Osteoblast (primary cell): ENCODE measurements around the gene C1D. TPM values are rescaled to one million over a fixed set of nuclear protein-coding genes. Genes with fewer than 3 reads are reported as not detected.
A peak's percentile ranks its signal among the peaks of the same experiment; 100 is the strongest.

Experiments used
- DNase-seq: peaks from one replicate; pipeline ENCODE4 v3.0.0; 2011; ENCODE audit warnings: low spot score, mixed read lengths; ENCODE audit not compliant: insufficient read length; ENCODE audit errors: missing footprints
- H2AFZ ChIP-seq: 2 replicates; pipeline ENCODE4 v1.6.0; 2011; ENCODE audit warnings: mild to moderate bottlenecking, low read length
- H3K27ac ChIP-seq: 2 replicates; pipeline ENCODE4 v1.5.1; 2011; ENCODE audit warnings: mild to moderate bottlenecking, low read depth, low read length, moderate library complexity
- H3K27me3 ChIP-seq: 2 replicates; pipeline ENCODE4 v1.6.0; 2012; ENCODE audit warnings: mild to moderate bottlenecking, control low read depth, inconsistent platforms, low read length, moderate library complexity; ENCODE audit not compliant: insufficient read depth
- H3K36me3 ChIP-seq: 2 replicates; pipeline ENCODE4 v1.5.1; 2011; ENCODE audit warnings: mild to moderate bottlenecking, low read length, control low read depth, moderate library complexity; ENCODE audit not compliant: insufficient read depth
- H3K4me1 ChIP-seq: 2 replicates; pipeline ENCODE4 v1.5.1; 2011; ENCODE audit warnings: mild to moderate bottlenecking, low read length, control low read depth, moderate library complexity; ENCODE audit not compliant: insufficient read depth
- H3K4me2 ChIP-seq: 2 replicates; pipeline ENCODE4 v1.6.0; 2011; ENCODE audit warnings: mild to moderate bottlenecking, low read length; ENCODE audit not compliant: insufficient read depth
- H3K4me3 ChIP-seq: fragments of 200-600 bp; sonication (generic); 3 replicates; pipeline ENCODE4 v1.5.1; 2012; ENCODE audit warnings: mild to moderate bottlenecking, low read length, inconsistent platforms; ENCODE audit not compliant: insufficient read depth
- H3K79me2 ChIP-seq: 2 replicates; pipeline ENCODE4 v1.6.0; 2012; ENCODE audit warnings: mild to moderate bottlenecking, low read length, control low read depth, inconsistent platforms; ENCODE audit not compliant: insufficient read depth
- H3K9me3 ChIP-seq: 2 replicates; pipeline ENCODE4 v1.5.1; 2011; ENCODE audit warnings: low read depth, low read length, control low read depth
- H4K20me1 ChIP-seq: 2 replicates; pipeline ENCODE4 v1.6.0; 2012; ENCODE audit warnings: mild to moderate bottlenecking, low read length, control low read depth; ENCODE audit not compliant: insufficient read depth
- total RNA-seq: library from RNA; depleted of rRNA; stranded (reverse); fragments of >200 nt; gene quantifications from 2 replicates; pipeline ENCODE4 v1.2.3, GENCODE V29; 2012
- TF ChIP-seq, protein P1 (sequence below): IDR thresholded peaks from 2 replicates; pipeline ENCODE4 v1.5.1; 2011; ENCODE audit warnings: mild to moderate bottlenecking, low read depth, low read length, moderate library complexity; ENCODE audit errors: extremely low read depth

Gene C1D
- total RNA-seq, 1 donor: 25.7 TPM

DNA sequence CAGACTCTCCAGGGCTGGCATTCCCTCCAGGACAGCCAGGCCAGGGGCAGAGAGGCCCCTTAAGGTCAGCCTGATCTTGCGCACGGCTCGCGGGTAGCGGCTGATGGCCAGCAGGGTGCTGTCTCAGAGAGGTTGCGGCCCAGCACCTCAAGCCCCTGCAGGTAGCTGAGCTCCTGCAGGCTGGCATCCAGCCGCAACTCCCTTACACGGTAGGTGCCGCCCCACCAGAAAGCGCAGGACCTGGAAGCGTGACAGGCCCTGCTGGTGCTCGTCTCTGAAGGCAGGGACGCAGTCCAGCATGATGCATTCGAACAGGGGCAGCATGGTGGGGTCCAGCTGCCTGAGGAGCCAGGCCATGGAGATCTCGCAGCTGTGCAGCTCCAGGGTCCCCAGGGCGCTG is 38.9 kb downstream of the C1D start:
- Histone ChIP-seq H3K9me3 (no peaks in the 10 kb centered on the region), H3K79me2 (no peaks in the 10 kb centered on the region), H3K4me2 (no peak overlapping the region), H3K36me3 (no peaks in the 10 kb centered on the region), H3K4me1 (peaks cover 12% of the 10 kb centered on the region), H2AFZ (no peak overlapping the region), H4K20me1 (no peaks in the 10 kb centered on the region), H3K27ac (no peak overlapping the region), H3K4me3 (no peak overlapping the region), H3K27me3 (no peaks in the 10 kb centered on the region)
- no peak for DNase-seq
- TF ChIP-seq, protein P1, sequence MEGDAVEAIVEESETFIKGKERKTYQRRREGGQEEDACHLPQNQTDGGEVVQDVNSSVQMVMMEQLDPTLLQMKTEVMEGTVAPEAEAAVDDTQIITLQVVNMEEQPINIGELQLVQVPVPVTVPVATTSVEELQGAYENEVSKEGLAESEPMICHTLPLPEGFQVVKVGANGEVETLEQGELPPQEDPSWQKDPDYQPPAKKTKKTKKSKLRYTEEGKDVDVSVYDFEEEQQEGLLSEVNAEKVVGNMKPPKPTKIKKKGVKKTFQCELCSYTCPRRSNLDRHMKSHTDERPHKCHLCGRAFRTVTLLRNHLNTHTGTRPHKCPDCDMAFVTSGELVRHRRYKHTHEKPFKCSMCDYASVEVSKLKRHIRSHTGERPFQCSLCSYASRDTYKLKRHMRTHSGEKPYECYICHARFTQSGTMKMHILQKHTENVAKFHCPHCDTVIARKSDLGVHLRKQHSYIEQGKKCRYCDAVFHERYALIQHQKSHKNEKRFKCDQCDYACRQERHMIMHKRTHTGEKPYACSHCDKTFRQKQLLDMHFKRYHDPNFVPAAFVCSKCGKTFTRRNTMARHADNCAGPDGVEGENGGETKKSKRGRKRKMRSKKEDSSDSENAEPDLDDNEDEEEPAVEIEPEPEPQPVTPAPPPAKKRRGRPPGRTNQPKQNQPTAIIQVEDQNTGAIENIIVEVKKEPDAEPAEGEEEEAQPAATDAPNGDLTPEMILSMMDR: no peak

DNA sequence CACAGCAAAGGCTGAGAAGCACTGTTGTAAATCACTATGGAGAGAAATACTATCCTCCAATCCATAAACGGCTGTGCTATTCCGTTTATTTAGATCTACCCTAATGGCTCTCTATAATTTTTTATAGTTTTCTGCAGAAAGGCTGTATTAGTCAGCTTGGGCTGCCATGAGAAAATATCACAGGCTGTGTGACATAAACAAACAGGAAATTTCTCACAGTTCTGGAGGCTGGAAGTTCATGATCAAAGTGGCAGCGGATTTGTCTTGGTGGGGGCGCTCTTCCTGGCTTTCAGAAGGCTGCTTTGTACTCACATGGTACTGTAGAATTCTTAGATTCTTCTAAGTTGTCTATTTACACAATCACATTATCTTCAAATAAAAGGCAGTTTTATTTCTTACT is 44.1 kb downstream of the C1D start:
- Histone ChIP-seq H2AFZ (peak overlapping the region; percentile 51), H3K4me3 (no peak overlapping the region), H4K20me1 (no peaks in the 10 kb centered on the region), H3K79me2 (no peaks in the 10 kb centered on the region), H3K4me1 (no peaks in the 10 kb centered on the region), H3K27me3 (no peaks in the 10 kb centered on the region), H3K9me3 (no peaks in the 10 kb centered on the region), H3K4me2 (no peak overlapping the region), H3K36me3 (no peaks in the 10 kb centered on the region), H3K27ac (no peak overlapping the region)
- DNase-seq: no peak
- TF ChIP-seq, protein P1: no peak

DNA sequence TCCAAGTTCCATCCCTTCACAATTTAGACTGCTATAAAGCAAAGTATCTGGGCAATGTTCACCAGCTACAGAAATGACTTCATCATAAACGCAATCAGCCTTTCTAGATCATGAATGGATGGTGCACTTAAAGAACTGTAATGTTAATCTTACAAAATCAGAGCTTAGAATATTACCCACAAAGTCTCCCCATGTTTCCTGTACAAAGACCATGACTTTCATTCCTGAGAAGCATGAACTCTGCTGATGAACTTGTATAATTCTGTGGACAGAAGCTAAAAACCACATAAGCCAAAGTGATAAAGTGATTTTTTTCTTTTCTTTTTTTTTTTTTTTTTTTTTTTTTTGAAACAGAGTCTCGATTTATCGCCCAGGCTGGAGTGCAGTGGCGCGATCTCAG is 53.3 kb downstream of the C1D start:
- Histone ChIP-seq H3K27ac (no peak overlapping the region), H3K4me3 (no peak overlapping the region), H3K79me2 (no peaks in the 10 kb centered on the region), H4K20me1 (no peaks in the 10 kb centered on the region), H3K36me3 (no peaks in the 10 kb centered on the region), H3K4me2 (no peak overlapping the region), H3K9me3 (no peaks in the 10 kb centered on the region), H3K4me1 (no peaks in the 10 kb centered on the region), H2AFZ (no peak overlapping the region), H3K27me3 (no peaks in the 10 kb centered on the region)
- TF ChIP-seq, protein P1: no peak
- peak; percentile 56 for DNase-seq

DNA sequence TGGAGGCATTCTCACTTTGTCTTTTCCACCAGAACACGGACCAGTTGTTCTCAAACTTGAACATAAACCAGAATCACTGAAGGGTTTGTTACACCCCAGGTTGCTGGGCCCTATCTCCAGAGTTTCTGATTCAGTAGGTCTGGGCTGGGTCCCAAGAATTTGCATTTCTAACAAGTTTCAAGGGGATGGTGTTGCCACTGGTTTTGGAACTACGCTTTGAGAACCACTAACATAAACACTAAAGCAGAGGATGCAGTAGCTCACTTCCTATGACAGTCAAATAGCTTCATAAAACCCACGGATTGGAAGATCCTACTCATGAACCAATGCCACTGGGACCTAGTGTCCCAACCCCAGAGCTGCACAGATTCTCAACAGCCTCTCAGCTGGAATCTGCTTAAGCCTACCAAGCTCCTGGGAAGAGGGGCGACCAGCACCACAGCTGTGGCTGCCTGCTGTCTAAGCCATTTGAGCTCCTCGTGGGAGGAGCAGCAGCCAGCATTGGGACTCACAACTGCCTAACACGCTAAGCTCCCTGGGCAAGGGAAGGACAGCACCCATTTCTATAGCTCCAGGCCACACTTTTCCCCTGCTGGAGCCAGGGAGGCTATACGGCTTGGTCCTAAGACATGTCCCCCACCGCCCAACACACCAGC is 62.5 kb downstream of the C1D start:
- no peaks in the 10 kb centered on the region for H4K20me1 ChIP-seq
- TF ChIP-seq, protein P1: no peak
- no peak overlapping the region for H3K4me3 ChIP-seq
- peak; percentile 69 for DNase-seq
- no peaks in the 10 kb centered on the region for H3K79me2 ChIP-seq
- no peaks in the 10 kb centered on the region for H3K27me3 ChIP-seq
- H3K36me3 ChIP-seq: no peaks in the 10 kb centered on the region
- H2AFZ ChIP-seq: peak overlapping the region; percentile 39
- peaks cover 27% of the 10 kb centered on the region for H3K4me1 ChIP-seq
- no peaks in the 10 kb centered on the region for H3K9me3 ChIP-seq
- no peak overlapping the region for H3K27ac ChIP-seq
- no peak overlapping the region for H3K4me2 ChIP-seq
